Vagina (tissue), 2 donors: ENCODE data around the gene SLC30A5. TPM values are rescaled to one million over a fixed set of nuclear protein-coding genes. Genes with fewer than 3 reads are reported as not detected.

Experiments used
- DNase-seq, 2 donors: peaks; one replicate each; pipeline ENCODE4 v3.0.0-alpha.2; 2017; ENCODE audit errors: extremely low spot score in 2 of 2
- H3K27ac ChIP-seq: fragments of 200-600 bp; sonication (generic); one replicate; pipeline ENCODE4 v1.5.1; 2019
- H3K27me3 ChIP-seq: fragments of 200-600 bp; sonication (generic); one replicate; pipeline ENCODE4 v1.5.1; 2019
- H3K36me3 ChIP-seq, 2 donors: fragments of 200-600 bp; sonication (generic); one replicate each; pipeline ENCODE4 v1.5.1; 2017 to 2019
- H3K4me1 ChIP-seq: fragments of 200-600 bp; sonication (generic); one replicate; pipeline ENCODE4 v1.5.1; 2019
- H3K4me3 ChIP-seq, 2 donors: fragments of 200-600 bp; sonication (generic); 1 replicate in 1 of 2; 2 replicates in 1 of 2; pipeline ENCODE4 v1.5.1; 2016 to 2019
- H3K9me3 ChIP-seq: fragments of 200-600 bp; sonication (generic); one replicate; pipeline ENCODE4 v1.5.1; 2019
- CTCF ChIP-seq, 3 experiments: fragments of 450-650 bp in 2 of 3; fragments of 200-600 bp in 1 of 3; sonication (generic) in 1 of 3; IDR thresholded peaks; one replicate each; pipeline ENCODE4 v1.5.1; 2017 to 2019; ENCODE audit warnings: antibody characterized with exemption in 3 of 3, mild to moderate bottlenecking in 2 of 3, moderate library complexity in 2 of 3
- POLR2A ChIP-seq, 2 donors: fragments of 450-650 bp; IDR thresholded peaks; one replicate each; pipeline ENCODE4 v1.6.1; 2017; ENCODE audit warnings: antibody characterized with exemption in 2 of 2, mild to moderate bottlenecking in 2 of 2, moderate library complexity in 2 of 2
- POLR2AphosphoS5 ChIP-seq, 2 donors: sonication (generic); formaldehyde crosslinking; IDR thresholded peaks; one replicate each; pipeline ENCODE4 v1.9.0; 2017; ENCODE audit warnings: antibody characterized with exemption in 2 of 2, mild to moderate bottlenecking in 2 of 2, low read depth in 1 of 2; ENCODE audit not compliant: insufficient read depth in 1 of 2
- intact Hi-C: fragments of 100-400 bp; cut with DNase I; formaldehyde crosslinking; loops from one replicate; pipeline ENCODE4 v1.15.1; 2023
- total RNA-seq: library from RNA; depleted of rRNA; stranded (reverse); fragments of >200 nt; gene quantifications from one replicate; pipeline ENCODE4 v1.2.3, GENCODE V29; 2016

The SLC30A5 gene
- total RNA-seq, 1 donor from 2014 or later: 62.6 TPM

GRCh38 chr5:69166686-69167492 lies 73.1 kb downstream of the SLC30A5 start, which contains the start of gene CCNB1:
CCNB1 (plus strand) TSS chr5:69167150; CDS start chr5:69167263, 113 bp downstream.
- peak within 1 kb of the TSS; percentile 53 for H3K27ac ChIP-seq
- intact Hi-C loops: no loop called here
- peaks cover 9% of the 10 kb centered on the region for H3K4me1 ChIP-seq
- TF ChIP-seq CTCF (IDR thresholded peaks at IDR 0.05) (no peak), POLR2AphosphoS5 (IDR thresholded peaks at IDR 0.05; ENCODE audit: insufficient read depth in 1 of 2, low read depth in 1 of 2) (peak; percentile 78 to 93), POLR2A (IDR thresholded peaks at IDR 0.05) (no peak)
- peak within 1 kb of the TSS; percentile 61 to 62 for H3K4me3 ChIP-seq
- H3K9me3 ChIP-seq: no peaks in the 10 kb centered on the region
- peak; percentile 94 to 98 for DNase-seq
- no peaks in the 10 kb centered on the region for H3K27me3 ChIP-seq
- H3K36me3 ChIP-seq: no peaks in the 10 kb centered on the region

GRCh38 chr5:69167493-69167855 lies 73.7 kb downstream of the SLC30A5 start:
- Histone ChIP-seq H3K4me1 (peaks cover 9% of the 10 kb centered on the region), H3K36me3 (no peaks in the 10 kb centered on the region), H3K4me3 (peak overlapping the region; percentile 61 to 62), H3K9me3 (no peaks in the 10 kb centered on the region), H3K27ac (no peak overlapping the region), H3K27me3 (no peaks in the 10 kb centered on the region)
- no peak for DNase-seq
- intact Hi-C loops: no loop called here
- TF ChIP-seq CTCF (IDR thresholded peaks at IDR 0.05) (no peak), POLR2AphosphoS5 (IDR thresholded peaks at IDR 0.05; ENCODE audit: insufficient read depth in 1 of 2, low read depth in 1 of 2) (no peak), POLR2A (IDR thresholded peaks at IDR 0.05) (no peak)

GRCh38 chr5:69167929-69168328 lies 74.1 kb downstream of the SLC30A5 start:
- no peak for DNase-seq
- Histone ChIP-seq H3K4me1 (peaks cover 9% of the 10 kb centered on the region), H3K27me3 (no peaks in the 10 kb centered on the region), H3K9me3 (no peaks in the 10 kb centered on the region), H3K4me3 (peak overlapping the region in 1 of 2 donors; percentile 62), H3K36me3 (no peaks in the 10 kb centered on the region), H3K27ac (no peak overlapping the region)
- intact Hi-C loops: no loop called here
- TF ChIP-seq CTCF (IDR thresholded peaks at IDR 0.05) (no peak), POLR2A (IDR thresholded peaks at IDR 0.05) (no peak), POLR2AphosphoS5 (IDR thresholded peaks at IDR 0.05; ENCODE audit: insufficient read depth in 1 of 2, low read depth in 1 of 2) (no peak)

- Histone ChIP-seq H3K4me3 (no peak overlapping the region), H3K36me3 (peaks cover 0 to 4% of the 10 kb centered on the region in 2 donors), H3K27ac (no peak overlapping the region), H3K4me1 (peaks cover 9% of the 10 kb centered on the region), H3K9me3 (no peaks in the 10 kb centered on the region), H3K27me3 (no peaks in the 10 kb centered on the region)
- no peak for DNase-seq
- intact Hi-C loops: no loop called here
- TF ChIP-seq POLR2A (IDR thresholded peaks at IDR 0.05): no peak
- no peak for TF ChIP-seq CTCF (IDR thresholded peaks at IDR 0.05)
- no peak for TF ChIP-seq POLR2AphosphoS5 (IDR thresholded peaks at IDR 0.05; ENCODE audit: insufficient read depth in 1 of 2, low read depth in 1 of 2)
These were observed 76.7 kb downstream of the SLC30A5 start for GRCh38 chr5:69170495-69170894.

GRCh38 chr5:69170969-69171368 lies 77.2 kb downstream of the SLC30A5 start:
- TF ChIP-seq POLR2A (IDR thresholded peaks at IDR 0.05) (no peak), POLR2AphosphoS5 (IDR thresholded peaks at IDR 0.05; ENCODE audit: insufficient read depth in 1 of 2, low read depth in 1 of 2) (no peak), CTCF (IDR thresholded peaks at IDR 0.05) (no peak)
- Histone ChIP-seq H3K4me3 (no peak overlapping the region), H3K4me1 (peaks cover 9% of the 10 kb centered on the region), H3K27me3 (no peaks in the 10 kb centered on the region), H3K9me3 (no peaks in the 10 kb centered on the region), H3K36me3 (peaks cover 0 to 4% of the 10 kb centered on the region in 2 donors), H3K27ac (no peak overlapping the region)
- intact Hi-C loops: no loop called here
- no peak for DNase-seq
